Measurements from ENCODE around the gene RXRA.

RXRA gene

DNA sequence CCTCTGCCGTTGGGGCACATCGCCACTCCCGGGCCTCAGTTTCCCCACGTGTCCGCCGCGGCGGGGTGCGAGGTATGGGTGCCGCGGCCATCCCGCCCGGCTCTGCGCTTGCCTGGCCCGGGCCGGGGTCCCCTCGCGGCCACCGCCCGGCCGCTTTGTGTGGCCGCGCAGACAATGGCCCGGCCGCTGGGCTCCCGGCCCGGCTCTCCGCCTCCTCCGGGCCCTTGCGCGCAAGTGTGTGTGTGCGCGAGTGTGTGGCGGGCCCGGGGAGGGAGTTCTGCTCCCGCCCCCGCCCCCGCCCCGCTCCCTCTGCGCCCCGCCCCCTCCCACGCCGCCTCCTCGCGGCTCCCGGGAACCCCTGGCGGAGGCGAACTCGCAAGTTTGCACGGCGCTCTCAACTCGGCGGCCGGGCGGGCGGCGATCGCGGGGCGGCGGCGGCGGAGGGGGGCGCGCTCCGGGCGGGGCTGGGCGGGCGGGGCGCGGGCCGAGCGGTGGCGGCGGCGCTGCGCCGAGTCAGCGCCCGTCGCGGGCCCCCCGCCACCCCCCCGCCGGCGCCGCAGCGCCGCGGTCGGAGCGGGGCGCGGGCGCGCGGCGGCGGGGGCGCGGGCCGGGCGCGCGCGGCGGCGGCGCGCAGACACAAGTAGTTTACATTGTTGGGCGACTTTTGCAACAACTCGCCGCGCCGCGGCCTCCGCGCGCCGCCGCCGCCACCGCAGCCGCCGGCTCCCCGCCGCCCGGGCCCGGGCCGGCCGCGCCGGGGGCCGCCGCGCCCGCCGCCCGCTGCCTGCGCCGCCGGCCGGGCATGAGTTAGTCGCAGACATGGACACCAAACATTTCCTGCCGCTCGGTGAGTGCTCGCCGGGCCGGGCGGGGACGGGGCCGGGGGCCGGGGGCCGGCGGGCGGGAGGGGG lies at the start of gene RXRA:
Gene RXRA, plus strand, starts transcription at position 643 of the 911 bp plus-strand sequence. Its CDS starts 177 bp downstream, at position 820.
- no peaks in the 10 kb centered on the region for H3K9me3 ChIP-seq (ENCODE audit: low read length)
- H3K4me1 ChIP-seq (ENCODE audit: insufficient read depth, low read length), result peaks cover 46% of the 10 kb centered on the region
- H3K4me3 ChIP-seq (ENCODE audit: low read length), result peak within 1 kb of the TSS; percentile 73
- peak within 1 kb of the TSS; percentile 16 for H2AFZ ChIP-seq (ENCODE audit: low read depth, low read length)
- H3K27me3 ChIP-seq (ENCODE audit: insufficient read depth, low read length), result no peaks in the 10 kb centered on the region
- H3K36me3 ChIP-seq (ENCODE audit: insufficient read depth, low read length), result no peaks in the 10 kb centered on the region

DNA sequence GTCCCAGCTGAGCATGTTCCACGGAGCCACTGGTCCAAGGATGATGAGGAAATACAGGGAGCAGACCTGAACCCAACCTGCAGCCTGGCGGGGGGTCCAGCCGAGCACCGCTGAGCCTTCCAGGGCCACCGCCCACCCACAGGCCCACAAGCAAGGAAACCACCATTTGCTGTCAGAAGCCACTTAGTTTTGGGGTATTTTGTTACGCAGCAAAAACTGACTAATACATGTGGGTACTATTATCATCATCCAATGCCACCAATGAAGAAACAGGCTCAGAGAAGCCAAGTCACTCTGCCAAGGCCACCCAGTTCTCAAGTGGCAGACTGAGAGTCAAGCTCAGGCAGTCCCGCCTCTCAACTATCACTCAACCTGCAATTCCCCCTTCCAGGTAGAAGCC lies 48.0 kb upstream of the RXRA start:
- Histone ChIP-seq H3K27me3 (ENCODE audit: insufficient read depth, low read length) (peaks cover 16% of the 10 kb centered on the region), H3K4me3 (ENCODE audit: low read length) (no peak overlapping the region), H3K4me1 (ENCODE audit: insufficient read depth, low read length) (no peaks in the 10 kb centered on the region), H3K9me3 (ENCODE audit: low read length) (no peaks in the 10 kb centered on the region), H2AFZ (ENCODE audit: low read depth, low read length) (no peak overlapping the region), H3K36me3 (ENCODE audit: insufficient read depth, low read length) (no peaks in the 10 kb centered on the region)

DNA sequence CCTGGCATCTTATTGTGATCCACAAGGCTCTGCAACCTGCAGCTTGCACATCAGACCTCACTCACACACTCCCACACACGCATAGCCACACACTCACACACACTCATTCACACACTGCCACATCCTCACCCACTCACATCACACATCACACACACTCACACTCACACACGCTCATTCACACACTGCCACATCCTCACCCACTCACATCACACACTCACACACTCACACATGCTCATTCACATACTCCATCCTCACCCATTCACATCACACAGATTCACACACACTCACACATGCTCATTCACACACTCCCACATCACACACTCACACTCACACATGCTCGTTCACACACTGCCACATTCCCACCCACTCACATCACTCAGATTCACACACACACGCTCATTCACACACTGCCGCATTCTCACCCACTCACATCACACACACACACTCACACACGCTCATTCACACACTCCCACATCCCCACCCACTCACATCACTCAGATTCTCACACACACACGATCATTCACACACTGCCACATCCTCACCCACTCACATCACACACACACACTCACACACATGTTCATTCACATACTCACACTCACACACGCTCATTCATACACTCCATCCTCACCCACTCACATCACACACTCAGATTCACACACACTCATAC lies 47.1 kb upstream of the RXRA start:
- Histone ChIP-seq H3K36me3 (ENCODE audit: insufficient read depth, low read length) (no peaks in the 10 kb centered on the region), H3K4me3 (ENCODE audit: low read length) (no peak overlapping the region), H3K9me3 (ENCODE audit: low read length) (no peaks in the 10 kb centered on the region), H2AFZ (ENCODE audit: low read depth, low read length) (no peak overlapping the region), H3K4me1 (ENCODE audit: insufficient read depth, low read length) (no peaks in the 10 kb centered on the region), H3K27me3 (ENCODE audit: insufficient read depth, low read length) (peaks cover 12% of the 10 kb centered on the region)

GRCh38 chr9:134282138-134282650 lies 44.1 kb upstream of the RXRA start:
- Histone ChIP-seq H3K27me3 (ENCODE audit: insufficient read depth, low read length) (peaks cover 19% of the 10 kb centered on the region), H3K4me1 (ENCODE audit: insufficient read depth, low read length) (no peaks in the 10 kb centered on the region), H3K4me3 (ENCODE audit: low read length) (no peak overlapping the region), H2AFZ (ENCODE audit: low read depth, low read length) (no peak overlapping the region), H3K36me3 (ENCODE audit: insufficient read depth, low read length) (no peaks in the 10 kb centered on the region), H3K9me3 (ENCODE audit: low read length) (no peaks in the 10 kb centered on the region)

- no peak overlapping the region for H3K4me3 ChIP-seq (ENCODE audit: low read length)
- peaks cover 20% of the 10 kb centered on the region for H3K27me3 ChIP-seq (ENCODE audit: insufficient read depth, low read length)
- no peaks in the 10 kb centered on the region for H3K4me1 ChIP-seq (ENCODE audit: insufficient read depth, low read length)
- H3K36me3 ChIP-seq (ENCODE audit: insufficient read depth, low read length), result no peaks in the 10 kb centered on the region
- H2AFZ ChIP-seq (ENCODE audit: low read depth, low read length), result no peak overlapping the region
- no peaks in the 10 kb centered on the region for H3K9me3 ChIP-seq (ENCODE audit: low read length)
Observed at GRCh38 chr9:134283111-134283515, 43.1 kb upstream of the RXRA start.

DNA sequence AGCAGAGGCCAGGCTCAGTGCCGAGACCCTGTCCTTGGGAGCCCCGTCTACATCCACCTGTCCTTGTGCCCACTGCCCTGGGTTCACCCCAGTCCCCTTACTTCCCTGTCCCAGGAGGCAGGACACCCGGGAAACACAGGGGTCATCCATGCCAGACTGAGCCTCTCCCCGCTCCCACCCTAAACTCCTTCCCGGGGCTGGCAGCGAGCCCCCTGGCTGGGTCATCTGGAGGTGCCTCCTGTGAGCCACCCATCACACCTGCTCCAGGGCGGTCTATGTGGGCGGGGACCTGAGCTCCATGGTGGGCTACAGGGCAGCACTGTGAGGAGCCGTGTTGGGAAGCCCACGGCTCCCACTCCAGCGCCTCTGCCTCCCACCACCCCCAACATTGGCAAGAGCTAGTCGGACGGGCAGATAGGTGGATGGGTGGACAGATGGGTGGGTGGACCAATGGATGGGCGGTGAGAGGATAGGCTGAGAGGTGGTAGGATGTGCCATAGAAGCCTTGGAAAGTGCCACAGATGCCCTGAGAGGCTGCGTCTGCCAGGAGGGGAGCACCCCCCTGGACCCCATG lies 42.5 kb upstream of the RXRA start:
- H3K9me3 ChIP-seq (ENCODE audit: low read length), result no peaks in the 10 kb centered on the region
- no peak overlapping the region for H3K4me3 ChIP-seq (ENCODE audit: low read length)
- no peaks in the 10 kb centered on the region for H3K4me1 ChIP-seq (ENCODE audit: insufficient read depth, low read length)
- peaks cover 22% of the 10 kb centered on the region for H3K27me3 ChIP-seq (ENCODE audit: insufficient read depth, low read length)
- no peak overlapping the region for H2AFZ ChIP-seq (ENCODE audit: low read depth, low read length)
- H3K36me3 ChIP-seq (ENCODE audit: insufficient read depth, low read length), result no peaks in the 10 kb centered on the region

DNA sequence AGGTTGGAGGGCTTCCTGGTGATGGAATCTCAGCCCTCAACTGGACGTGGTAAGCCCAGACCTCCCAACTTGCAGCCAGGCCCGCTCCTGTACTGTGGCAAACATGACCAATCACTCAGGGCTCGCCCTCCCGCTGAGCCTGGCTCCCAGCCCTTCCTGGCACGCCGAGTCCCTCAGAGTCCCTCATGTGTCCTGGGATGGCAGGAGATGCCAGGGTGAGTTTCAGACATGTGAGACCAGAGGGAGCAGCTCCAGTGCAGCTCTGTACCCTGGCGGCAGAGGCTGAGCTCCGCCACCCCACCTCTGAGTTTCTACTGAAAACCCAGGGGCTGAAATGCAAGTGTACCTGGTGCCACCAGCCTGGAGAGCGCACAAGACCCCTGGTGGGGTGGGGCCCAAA lies 42.0 kb upstream of the RXRA start:
- H3K4me1 ChIP-seq (ENCODE audit: insufficient read depth, low read length), result no peaks in the 10 kb centered on the region
- H3K36me3 ChIP-seq (ENCODE audit: insufficient read depth, low read length), result no peaks in the 10 kb centered on the region
- no peak overlapping the region for H3K4me3 ChIP-seq (ENCODE audit: low read length)
- H3K9me3 ChIP-seq (ENCODE audit: low read length), result no peaks in the 10 kb centered on the region
- peaks cover 22% of the 10 kb centered on the region for H3K27me3 ChIP-seq (ENCODE audit: insufficient read depth, low read length)
- no peak overlapping the region for H2AFZ ChIP-seq (ENCODE audit: low read depth, low read length)

DNA sequence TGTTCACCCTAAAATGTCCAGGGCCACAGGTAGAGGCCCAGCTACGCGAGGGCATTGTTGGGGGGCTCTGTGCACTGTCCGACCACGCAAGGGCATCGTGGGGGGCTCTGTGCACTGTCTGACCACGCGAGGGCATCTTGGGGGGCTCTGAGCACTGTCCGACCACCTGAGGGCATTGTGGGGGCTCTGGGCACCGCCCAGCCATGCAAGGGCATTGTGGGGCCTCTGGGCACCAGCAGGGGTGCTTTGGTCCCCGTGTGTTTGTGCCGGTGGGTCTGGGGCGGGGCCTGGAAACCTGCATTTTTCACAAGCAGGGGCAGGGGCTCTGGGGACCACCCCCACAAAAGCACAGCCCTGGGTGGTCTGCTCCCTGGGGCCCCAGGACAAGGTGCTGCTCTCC lies 41.5 kb upstream of the RXRA start:
- Histone ChIP-seq H3K9me3 (ENCODE audit: low read length) (no peaks in the 10 kb centered on the region), H3K27me3 (ENCODE audit: insufficient read depth, low read length) (peaks cover 22% of the 10 kb centered on the region), H3K4me1 (ENCODE audit: insufficient read depth, low read length) (no peaks in the 10 kb centered on the region), H3K4me3 (ENCODE audit: low read length) (no peak overlapping the region), H3K36me3 (ENCODE audit: insufficient read depth, low read length) (no peaks in the 10 kb centered on the region), H2AFZ (ENCODE audit: low read depth, low read length) (no peak overlapping the region)

GRCh38 chr9:134285215-134285845 lies 40.9 kb upstream of the RXRA start:
- no peaks in the 10 kb centered on the region for H3K36me3 ChIP-seq (ENCODE audit: insufficient read depth, low read length)
- no peaks in the 10 kb centered on the region for H3K9me3 ChIP-seq (ENCODE audit: low read length)
- H3K4me1 ChIP-seq (ENCODE audit: insufficient read depth, low read length), result no peaks in the 10 kb centered on the region
- peaks cover 22% of the 10 kb centered on the region for H3K27me3 ChIP-seq (ENCODE audit: insufficient read depth, low read length)
- H2AFZ ChIP-seq (ENCODE audit: low read depth, low read length), result no peak overlapping the region
- no peak overlapping the region for H3K4me3 ChIP-seq (ENCODE audit: low read length)

- Histone ChIP-seq H2AFZ (ENCODE audit: low read depth, low read length) (no peak overlapping the region), H3K27me3 (ENCODE audit: insufficient read depth, low read length) (peaks cover 23% of the 10 kb centered on the region), H3K4me3 (ENCODE audit: low read length) (no peak overlapping the region), H3K4me1 (ENCODE audit: insufficient read depth, low read length) (no peaks in the 10 kb centered on the region), H3K36me3 (ENCODE audit: insufficient read depth, low read length) (no peaks in the 10 kb centered on the region), H3K9me3 (ENCODE audit: low read length) (peaks cover 2% of the 10 kb centered on the region)
Observed at GRCh38 chr9:134286471-134287245, 39.6 kb upstream of the RXRA start.

DNA sequence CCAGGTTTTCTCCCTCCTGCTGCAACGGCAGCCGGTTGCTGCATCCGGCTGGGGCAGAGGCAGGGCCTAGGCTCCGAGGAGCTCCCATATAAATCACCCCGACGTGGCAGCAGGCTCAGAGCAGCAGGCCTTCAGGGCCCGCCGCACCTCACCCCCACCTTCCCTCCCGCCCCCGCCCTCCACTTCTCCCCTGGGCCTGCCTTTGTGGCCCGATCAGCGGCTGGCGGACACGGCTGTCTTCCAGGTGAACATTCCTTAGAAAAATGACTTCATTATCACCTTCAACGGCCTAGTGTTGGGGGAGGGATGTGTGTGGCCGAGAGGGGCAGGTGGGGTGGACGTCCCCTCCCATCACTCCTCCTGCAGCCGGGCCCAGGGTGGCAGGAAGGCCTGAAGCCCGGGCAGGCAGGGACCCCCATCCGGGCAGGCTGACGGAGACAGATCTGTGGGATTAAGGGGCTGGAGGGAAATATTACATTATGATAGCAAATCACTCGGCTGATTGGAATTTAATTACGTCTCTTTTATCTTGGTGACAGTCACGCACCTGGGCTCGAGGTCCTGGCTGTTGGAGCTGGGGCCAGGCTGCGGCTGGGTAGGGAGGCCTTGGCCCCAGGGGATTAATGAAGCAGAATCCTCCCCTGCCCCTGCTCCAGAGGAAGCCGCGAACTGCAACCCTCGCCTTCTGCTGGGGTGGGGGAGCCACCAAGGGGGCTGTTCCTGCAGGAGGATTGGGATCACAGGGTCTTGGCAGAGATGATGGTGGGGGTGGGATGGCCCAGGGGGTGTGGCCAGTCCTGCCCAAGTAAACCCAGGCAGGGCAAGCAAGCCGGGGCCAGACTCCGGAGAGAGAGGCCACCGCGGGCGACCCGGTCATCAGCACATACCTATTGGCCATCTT lies 38.4 kb upstream of the RXRA start:
- Histone ChIP-seq H3K9me3 (ENCODE audit: low read length) (peaks cover 2% of the 10 kb centered on the region), H3K36me3 (ENCODE audit: insufficient read depth, low read length) (no peaks in the 10 kb centered on the region), H3K4me3 (ENCODE audit: low read length) (no peak overlapping the region), H2AFZ (ENCODE audit: low read depth, low read length) (no peak overlapping the region), H3K27me3 (ENCODE audit: insufficient read depth, low read length) (peaks cover 23% of the 10 kb centered on the region), H3K4me1 (ENCODE audit: insufficient read depth, low read length) (peaks cover under 1% of the 10 kb centered on the region)
